Mucosa of rectum (tissue), 2 donors: Measurements from ENCODE around the gene LCP2.

Experiments
- H3K27ac ChIP-seq, 2 donors: one replicate each; pipeline ENCODE4 v1.7.0; 2013; ENCODE audit warnings: inconsistent platforms in 2 of 2, low read depth in 2 of 2, low read length in 2 of 2
- H3K27me3 ChIP-seq, 2 donors: one replicate each; pipeline ENCODE4 v1.7.0; 2013; ENCODE audit warnings: low read length in 2 of 2; ENCODE audit not compliant: control insufficient read depth in 2 of 2, insufficient read depth in 2 of 2
- H3K36me3 ChIP-seq, 2 donors: one replicate each; pipeline ENCODE4 v1.7.0; 2013; ENCODE audit warnings: low read length in 2 of 2; ENCODE audit not compliant: control insufficient read depth in 2 of 2, insufficient read depth in 2 of 2
- H3K4me1 ChIP-seq, 2 donors: one replicate each; pipeline ENCODE4 v1.7.0; 2013; ENCODE audit warnings: low read length in 2 of 2, mild to moderate bottlenecking in 1 of 2; ENCODE audit not compliant: control insufficient read depth in 2 of 2, insufficient read depth in 2 of 2
- H3K4me3 ChIP-seq, 2 donors: one replicate each; pipeline ENCODE4 v1.7.0; 2013; ENCODE audit warnings: low read length in 2 of 2
- H3K9ac ChIP-seq, 2 donors: one replicate each; pipeline ENCODE4 v1.7.0; 2013; ENCODE audit warnings: low read length in 2 of 2, low read depth in 1 of 2, mild to moderate bottlenecking in 1 of 2
- H3K9me3 ChIP-seq, 2 donors: one replicate each; pipeline ENCODE4 v1.7.0; 2013; ENCODE audit warnings: low read length in 2 of 2; ENCODE audit not compliant: control insufficient read depth in 2 of 2
- donor health status: healthy.
- donor health status: Normal muscosa, but diverticular disease.

The LCP2 gene

GRCh38 chr5:170289121-170289520, 8.5 kb downstream of the LCP2 start:
- Histone ChIP-seq H3K9me3 (no peaks in the 10 kb centered on the region), H3K4me3 (no peak overlapping the region), H3K4me1 (peaks cover 11 to 17% of the 10 kb centered on the region in 2 donors), H3K27ac (no peak overlapping the region), H3K27me3 (no peaks in the 10 kb centered on the region), H3K9ac (no peak overlapping the region), H3K36me3 (peaks cover 4% of the 10 kb centered on the region in 2 donors)

GRCh38 chr5:170288551-170288950, 9.0 kb downstream of the LCP2 start:
- peaks cover 11 to 17% of the 10 kb centered on the region in 2 donors for H3K4me1 ChIP-seq
- peak overlapping the region in 1 of 2 donors; percentile 20 for H3K27ac ChIP-seq

GRCh38 chr5:170288151-170288550, 9.4 kb downstream of the LCP2 start:
- no peak overlapping the region for H3K9ac ChIP-seq
- H3K4me3 ChIP-seq = no peak overlapping the region
- H3K36me3 ChIP-seq = peaks cover 4% of the 10 kb centered on the region in 2 donors
- H3K27me3 ChIP-seq = no peaks in the 10 kb centered on the region
- no peaks in the 10 kb centered on the region for H3K9me3 ChIP-seq
- H3K27ac ChIP-seq = peak overlapping the region in 1 of 2 donors; percentile 20
- H3K4me1 ChIP-seq = peaks cover 11 to 17% of the 10 kb centered on the region in 2 donors

More at GRCh38 chr5:170288551-170288950, 9.0 kb downstream of the LCP2 start:
- H3K36me3 ChIP-seq = peaks cover 4% of the 10 kb centered on the region in 2 donors
- no peaks in the 10 kb centered on the region for H3K9me3 ChIP-seq
- no peak overlapping the region for H3K4me3 ChIP-seq
- no peak overlapping the region for H3K9ac ChIP-seq
- H3K27me3 ChIP-seq = no peaks in the 10 kb centered on the region

- H3K27ac ChIP-seq = peak overlapping the region in 1 of 2 donors; percentile 18
- H3K4me3 ChIP-seq = no peak overlapping the region
- H3K36me3 ChIP-seq = peaks cover 4% of the 10 kb centered on the region in 2 donors
- no peaks in the 10 kb centered on the region for H3K27me3 ChIP-seq
- no peaks in the 10 kb centered on the region for H3K9me3 ChIP-seq
- H3K4me1 ChIP-seq = peaks cover 11 to 17% of the 10 kb centered on the region in 2 donors
- H3K9ac ChIP-seq = no peak overlapping the region
Measured at GRCh38 chr5:170287532-170287931, 10.0 kb downstream of the LCP2 start.

GRCh38 chr5:170286386-170286925, 11.1 kb downstream of the LCP2 start:
- no peaks in the 10 kb centered on the region for H3K27me3 ChIP-seq
- H3K4me1 ChIP-seq = peaks cover 11 to 15% of the 10 kb centered on the region in 2 donors
- H3K9ac ChIP-seq = no peak overlapping the region
- peaks cover 0 to 4% of the 10 kb centered on the region in 2 donors for H3K36me3 ChIP-seq
- H3K27ac ChIP-seq = no peak overlapping the region
- H3K9me3 ChIP-seq = no peaks in the 10 kb centered on the region
- H3K4me3 ChIP-seq = no peak overlapping the region

- H3K27me3 ChIP-seq = no peaks in the 10 kb centered on the region
- H3K27ac ChIP-seq = no peak overlapping the region
- H3K36me3 ChIP-seq = peaks cover 0 to 2% of the 10 kb centered on the region in 2 donors
- peaks cover 9 to 14% of the 10 kb centered on the region in 2 donors for H3K4me1 ChIP-seq
- H3K9ac ChIP-seq = no peak overlapping the region
- H3K4me3 ChIP-seq = no peak overlapping the region
- no peaks in the 10 kb centered on the region for H3K9me3 ChIP-seq
Measured at GRCh38 chr5:170285181-170285580, 12.4 kb downstream of the LCP2 start.

- H3K27ac ChIP-seq = no peak overlapping the region
- no peaks in the 10 kb centered on the region for H3K9me3 ChIP-seq
- H3K9ac ChIP-seq = no peak overlapping the region
- no peaks in the 10 kb centered on the region for H3K27me3 ChIP-seq
- H3K36me3 ChIP-seq = no peaks in the 10 kb centered on the region
- H3K4me3 ChIP-seq = no peak overlapping the region
- peaks cover 6 to 8% of the 10 kb centered on the region in 2 donors for H3K4me1 ChIP-seq
Measured at GRCh38 chr5:170284231-170284630, 13.3 kb downstream of the LCP2 start.

GRCh38 chr5:170283296-170283695, 14.3 kb downstream of the LCP2 start:
- no peak overlapping the region for H3K27ac ChIP-seq
- no peaks in the 10 kb centered on the region for H3K36me3 ChIP-seq
- H3K4me3 ChIP-seq = no peak overlapping the region
- H3K9me3 ChIP-seq = no peaks in the 10 kb centered on the region
- H3K27me3 ChIP-seq = no peaks in the 10 kb centered on the region
- no peak overlapping the region for H3K9ac ChIP-seq
- peaks cover 9 to 10% of the 10 kb centered on the region in 2 donors for H3K4me1 ChIP-seq

GRCh38 chr5:170280011-170280493, 17.5 kb downstream of the LCP2 start:
- H3K4me1 ChIP-seq = peaks cover 8 to 16% of the 10 kb centered on the region in 2 donors
- H3K4me3 ChIP-seq = no peak overlapping the region
- H3K36me3 ChIP-seq = no peaks in the 10 kb centered on the region
- peak overlapping the region in 1 of 2 donors; percentile 13 for H3K27ac ChIP-seq
- no peaks in the 10 kb centered on the region for H3K27me3 ChIP-seq
- H3K9me3 ChIP-seq = no peaks in the 10 kb centered on the region
- no peak overlapping the region for H3K9ac ChIP-seq

- Histone ChIP-seq H3K27me3 (no peaks in the 10 kb centered on the region), H3K9ac (no peak overlapping the region), H3K4me1 (peaks cover 8 to 16% of the 10 kb centered on the region in 2 donors), H3K27ac (peak overlapping the region in 1 of 2 donors; percentile 40), H3K9me3 (no peaks in the 10 kb centered on the region), H3K4me3 (no peak overlapping the region), H3K36me3 (no peaks in the 10 kb centered on the region)
Measured at GRCh38 chr5:170279459-170279817, 18.1 kb downstream of the LCP2 start.
